ENCODE data around the gene LIMCH1.

GRCh38 chr4:41613386-41613785 lies 75.4 kb downstream of the LIMCH1 start:
- TF ChIP-seq, protein P1, sequence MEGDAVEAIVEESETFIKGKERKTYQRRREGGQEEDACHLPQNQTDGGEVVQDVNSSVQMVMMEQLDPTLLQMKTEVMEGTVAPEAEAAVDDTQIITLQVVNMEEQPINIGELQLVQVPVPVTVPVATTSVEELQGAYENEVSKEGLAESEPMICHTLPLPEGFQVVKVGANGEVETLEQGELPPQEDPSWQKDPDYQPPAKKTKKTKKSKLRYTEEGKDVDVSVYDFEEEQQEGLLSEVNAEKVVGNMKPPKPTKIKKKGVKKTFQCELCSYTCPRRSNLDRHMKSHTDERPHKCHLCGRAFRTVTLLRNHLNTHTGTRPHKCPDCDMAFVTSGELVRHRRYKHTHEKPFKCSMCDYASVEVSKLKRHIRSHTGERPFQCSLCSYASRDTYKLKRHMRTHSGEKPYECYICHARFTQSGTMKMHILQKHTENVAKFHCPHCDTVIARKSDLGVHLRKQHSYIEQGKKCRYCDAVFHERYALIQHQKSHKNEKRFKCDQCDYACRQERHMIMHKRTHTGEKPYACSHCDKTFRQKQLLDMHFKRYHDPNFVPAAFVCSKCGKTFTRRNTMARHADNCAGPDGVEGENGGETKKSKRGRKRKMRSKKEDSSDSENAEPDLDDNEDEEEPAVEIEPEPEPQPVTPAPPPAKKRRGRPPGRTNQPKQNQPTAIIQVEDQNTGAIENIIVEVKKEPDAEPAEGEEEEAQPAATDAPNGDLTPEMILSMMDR (IDR thresholded peaks at IDR 0.05) = no peak
- TF ChIP-seq POLR2A (IDR thresholded peaks at IDR 0.05) = no peak

All from testis (tissue), 2 donors.